DMS53 treated with DMSO at 0.1 percent for 48 hours (cell line): ENCODE measurements around the gene IMPA2.
"Not testable (repeated sequence)": the region's sequence is repeated elsewhere in the genome, so short reads cannot be mapped to it uniquely, and the experiment has no call there.

Experiments used
- DNase-seq: peaks from one replicate; lab custom pipeline; 2025; ENCODE audit not compliant: unreplicated experiment; lab: John Stamatoyannopoulos, UW

IMPA2 gene

DNA sequence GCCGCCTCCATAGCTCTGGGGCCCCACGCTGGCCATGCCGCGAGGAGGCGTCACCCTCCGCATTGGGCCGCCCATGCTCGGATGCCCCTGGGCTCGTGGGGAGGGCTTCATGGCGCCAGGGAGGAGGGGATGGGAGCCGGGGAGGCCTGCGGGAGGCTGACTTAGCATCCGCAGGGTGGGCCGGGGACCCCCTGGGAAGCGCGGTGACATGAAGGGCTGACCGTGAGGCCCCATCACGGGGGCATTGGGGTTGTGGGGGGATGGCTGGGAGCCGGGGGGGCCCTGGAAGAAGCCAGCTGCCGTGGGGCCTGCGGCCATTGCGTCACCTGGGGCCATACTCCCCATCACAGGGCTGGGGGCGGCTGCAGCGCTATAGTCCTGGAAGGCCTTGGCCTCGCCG is 86.4 kb downstream of the IMPA2 start:
- no peak for DNase-seq

DNA sequence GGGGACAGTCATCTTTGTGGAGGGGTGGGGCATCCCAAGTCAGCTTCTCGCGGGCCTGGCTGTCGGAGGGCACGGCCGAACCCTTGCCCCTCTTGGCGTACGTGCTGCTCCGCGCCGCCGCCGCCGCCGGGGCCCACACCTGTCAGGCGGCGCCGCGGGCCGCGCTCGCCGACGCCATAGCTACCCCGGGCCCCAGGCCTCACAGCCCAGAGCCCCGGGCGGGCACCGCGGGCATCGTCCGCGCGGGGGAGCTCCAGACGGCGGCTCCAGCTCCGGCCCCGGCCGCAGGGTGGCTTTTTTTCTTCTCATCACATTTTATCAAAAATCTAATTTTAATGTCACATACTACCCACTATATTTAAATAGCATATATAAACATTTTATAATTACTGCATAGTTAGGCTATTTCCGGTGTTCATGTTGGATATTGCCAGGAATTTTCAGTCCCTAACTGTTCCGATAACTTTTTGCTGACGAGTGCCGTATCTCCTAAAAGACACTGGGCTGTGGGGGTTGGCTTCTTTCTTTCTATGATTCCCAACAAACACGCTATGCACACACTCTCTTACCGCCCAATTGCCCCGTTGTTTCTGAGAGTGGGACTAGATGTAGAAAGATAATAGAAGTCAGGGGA is 87.1 kb downstream of the IMPA2 start:
- DNase-seq = not testable (repeated sequence)

DNA sequence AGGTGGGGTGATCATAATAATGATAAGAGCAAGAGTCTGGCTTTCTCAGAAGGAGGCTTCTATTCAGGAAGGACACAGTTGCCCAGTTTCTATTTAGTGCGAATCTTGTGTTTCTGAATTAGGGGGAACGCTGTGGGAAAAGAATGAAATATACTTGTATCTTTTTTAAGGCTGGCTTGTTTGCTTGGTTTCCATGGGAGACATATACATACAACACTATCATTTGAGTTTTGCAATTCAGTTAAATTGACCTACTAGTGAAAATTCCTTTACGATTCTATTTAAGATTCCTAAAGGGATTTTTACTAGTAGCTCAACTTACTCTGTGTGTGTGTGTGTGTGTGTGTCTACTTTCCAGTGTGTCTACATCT is 87.6 kb downstream of the IMPA2 start:
- no peak for DNase-seq

DNA sequence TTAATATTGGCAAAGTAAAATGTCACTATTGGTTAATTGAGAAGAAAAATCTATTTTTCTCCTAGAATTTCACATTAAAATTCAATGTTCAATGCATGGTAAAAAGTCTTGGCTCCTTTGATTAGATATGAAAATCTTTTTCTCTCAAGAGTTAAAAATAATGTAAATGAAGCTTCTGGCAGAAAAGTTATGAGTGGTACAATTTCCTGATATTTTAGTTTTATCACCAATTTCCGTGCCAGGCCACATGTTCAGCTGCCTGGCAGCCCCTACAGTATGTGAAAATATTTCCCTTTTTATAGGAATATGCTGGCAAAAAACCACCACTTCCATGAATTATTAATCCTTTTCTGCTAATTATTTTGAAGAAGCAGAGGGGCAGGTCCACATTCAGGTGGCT is 89.8 kb downstream of the IMPA2 start:
- not testable (repeated sequence) for DNase-seq

DNA sequence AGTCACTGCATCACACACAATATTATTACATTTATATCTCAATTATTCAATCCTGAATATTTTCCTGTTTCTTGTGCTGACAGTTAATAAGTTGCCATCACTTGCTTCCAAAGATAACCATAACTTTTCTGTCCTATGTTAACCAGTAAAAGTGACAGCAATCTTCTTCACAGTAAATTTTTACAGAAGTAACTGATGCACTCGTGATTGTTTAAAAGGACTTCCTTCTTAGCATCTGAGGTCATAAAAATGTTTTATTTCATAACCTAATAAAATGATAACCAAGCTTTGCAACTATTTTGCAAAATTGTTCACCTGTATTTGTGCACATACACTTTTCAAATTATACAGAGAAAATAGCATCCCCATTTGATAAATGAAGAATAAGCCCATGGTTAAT is 91.7 kb downstream of the IMPA2 start:
- no peak for DNase-seq

DNA sequence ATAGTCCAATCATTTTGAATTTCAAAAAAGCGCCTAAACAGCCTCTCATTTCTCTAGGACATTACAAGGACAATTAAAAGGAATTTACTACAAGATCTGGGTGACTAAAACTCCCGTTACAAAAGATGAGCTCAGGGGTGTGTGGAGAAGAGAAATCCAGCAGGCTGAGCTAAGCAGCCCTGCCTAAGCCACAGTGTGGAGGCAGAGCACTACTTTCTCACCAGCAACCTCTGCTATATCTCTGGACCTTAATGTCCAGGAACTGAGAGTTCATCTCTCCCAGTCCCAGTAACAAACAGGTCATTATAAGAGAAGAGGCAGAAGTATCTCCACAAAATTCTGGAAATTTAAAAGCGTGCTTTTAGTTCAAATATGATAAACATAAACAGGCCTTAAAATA is 93.4 kb downstream of the IMPA2 start:
- DNase-seq = no peak

DNA sequence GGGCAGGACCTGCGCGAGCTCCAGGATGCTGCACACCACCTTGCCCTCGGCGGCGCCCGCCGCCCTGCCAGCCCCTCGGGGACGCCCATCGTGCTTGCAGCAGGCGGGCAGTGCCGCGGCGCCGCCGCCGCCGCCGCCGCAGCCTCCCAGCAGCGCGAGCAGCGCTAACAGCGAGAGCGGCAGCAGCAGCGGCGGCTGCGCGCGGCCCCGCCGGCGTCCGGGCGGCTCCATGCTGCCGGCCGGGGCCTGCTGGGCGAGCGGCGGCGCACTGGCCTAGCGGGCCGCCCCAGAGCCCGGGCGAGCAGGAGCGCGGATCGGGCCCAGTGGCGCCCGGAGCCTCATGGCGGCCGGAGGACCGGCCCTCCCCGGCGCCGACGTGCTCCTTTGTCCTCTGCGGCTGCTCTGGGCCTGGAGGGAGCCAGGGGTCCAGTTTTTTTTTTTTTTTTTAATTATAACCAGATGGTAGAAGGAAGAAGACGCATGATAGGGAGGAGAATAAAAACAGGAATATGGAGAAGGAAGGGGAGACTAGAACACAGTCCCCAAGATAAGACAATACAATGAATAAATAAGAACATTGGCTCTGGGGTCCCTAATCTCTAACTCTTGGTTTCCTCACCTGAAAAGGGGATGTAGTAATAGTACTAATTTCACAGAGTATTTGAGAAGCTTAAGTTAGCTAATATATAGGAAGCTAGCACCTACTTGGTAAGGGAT is 95.3 kb downstream of the IMPA2 start:
- no peak for DNase-seq

DNA sequence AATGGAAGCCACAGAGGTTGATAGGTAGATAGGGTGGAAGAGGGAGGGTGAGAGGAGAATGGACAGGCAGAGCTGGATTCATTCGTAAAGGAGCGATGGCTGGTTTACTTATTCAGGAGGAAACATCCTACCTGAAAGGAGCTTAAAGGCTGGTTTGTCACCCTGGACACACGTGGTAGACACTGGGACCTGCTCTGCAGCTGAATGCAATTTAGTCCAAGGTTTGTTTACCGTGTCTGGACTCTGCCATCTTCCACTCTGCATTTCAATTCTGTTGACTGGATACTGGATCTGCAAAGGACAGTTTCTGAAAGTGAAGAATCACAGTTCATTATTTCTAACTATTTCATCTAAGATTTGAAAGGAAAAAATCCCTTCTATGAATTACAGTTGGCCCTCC is 96.7 kb downstream of the IMPA2 start:
- not testable (repeated sequence) for DNase-seq

DNA sequence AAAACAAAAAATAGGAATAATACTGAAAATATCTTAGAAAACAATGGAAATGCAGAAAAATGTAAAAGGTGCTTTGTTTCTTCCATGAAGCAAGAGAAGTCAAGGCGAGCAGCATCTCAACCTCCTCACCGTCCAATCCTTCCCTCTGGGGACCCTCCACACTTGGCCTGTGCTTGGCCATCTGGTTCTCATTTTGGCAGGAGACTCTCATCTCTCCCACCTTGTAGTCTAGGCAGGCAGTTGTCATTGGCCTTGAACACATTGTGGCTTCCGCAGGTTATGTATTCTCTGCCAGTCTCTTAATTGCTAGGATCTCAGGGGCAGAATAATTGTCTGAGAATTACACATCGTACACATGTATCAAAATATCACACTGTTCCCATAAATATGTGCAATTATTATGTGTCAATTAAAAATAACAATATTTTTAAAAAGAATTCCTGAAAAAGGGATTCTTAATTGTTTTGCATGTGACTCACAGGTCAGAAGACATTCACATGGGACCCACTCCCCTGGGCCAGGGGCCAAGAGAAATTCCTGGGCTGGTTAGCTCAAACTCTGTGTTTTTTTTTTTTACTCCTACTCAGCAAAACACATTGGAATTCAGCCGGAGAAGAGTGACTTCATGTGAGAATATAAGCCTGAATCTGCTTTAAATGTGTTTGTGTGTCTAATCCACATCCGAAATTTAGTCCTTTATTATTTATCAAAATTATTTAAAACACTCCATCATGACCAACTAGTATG is 98.4 kb downstream of the IMPA2 start:
- no peak for DNase-seq
